Naive thymus-derived CD4-positive, alpha-beta T cell (primary cell): ENCODE results near the gene SFMBT2. TPM values are rescaled to one million over a fixed set of nuclear protein-coding genes. Genes with fewer than 3 reads are reported as not detected.

Experiments used
- ATAC-seq: fragments of 150-1000 bp; cut with Tn5 transposase; 2 replicates; pipeline ENCODE4 v1.10.0; 2021; ENCODE audit warnings: mild to moderate bottlenecking, moderate library complexity
- CTCF ChIA-PET: fragments of 350-600 bp; sonication (Branson Sonifier 250); formaldehyde crosslinking; loops from one replicate; lab custom pipeline; 2021; ENCODE audit warnings: antibody characterized with exemption; lab: Charles Lee
- POLR2A ChIA-PET: fragments of 350-600 bp; sonication (Branson Sonifier 250); formaldehyde crosslinking; loops from one replicate; lab custom pipeline; 2021; ENCODE audit warnings: antibody characterized with exemption, inconsistent platforms; lab: Charles Lee
- DNase-seq, 9 donors: peaks; one replicate each; pipeline versions ENCODE4 v3.0.0 to v3.0.0-alpha.2; 2020 to 2022; ENCODE audit warnings: mixed read lengths in 1 of 9
- H3K27ac ChIP-seq: one replicate; pipeline ENCODE4 v1.7.0; 2013; ENCODE audit warnings: mild to moderate bottlenecking, low read depth, low read length, moderate library complexity
- H3K27me3 ChIP-seq, 2 donors: one replicate each; pipeline ENCODE4 v1.7.0; 2013; ENCODE audit warnings: low read length in 2 of 2, mild to moderate bottlenecking in 2 of 2, moderate library complexity in 2 of 2; ENCODE audit not compliant: control insufficient read depth in 2 of 2, insufficient read depth in 2 of 2
- H3K36me3 ChIP-seq, 3 experiments: 1 replicate in 2 of 3; 2 replicates in 1 of 3; pipeline ENCODE4 v1.7.0; 2013; ENCODE audit warnings: low read length in 3 of 3, mild to moderate bottlenecking in 3 of 3, moderate library complexity in 1 of 3; ENCODE audit not compliant: insufficient read depth in 3 of 3, control insufficient read depth in 2 of 3
- H3K4me1 ChIP-seq, 2 donors: one replicate each; pipeline ENCODE4 v1.7.0; 2013; ENCODE audit warnings: low read length in 2 of 2, mild to moderate bottlenecking in 2 of 2, moderate library complexity in 1 of 2; ENCODE audit not compliant: control insufficient read depth in 2 of 2, insufficient read depth in 2 of 2
- H3K4me3 ChIP-seq: 2 replicates; pipeline ENCODE4 v1.7.0; 2013; ENCODE audit warnings: mild to moderate bottlenecking, low read length
- H3K9me3 ChIP-seq, 3 experiments: 1 replicate in 2 of 3; 2 replicates in 1 of 3; pipeline ENCODE4 v1.7.0; 2013; ENCODE audit warnings: low read length in 3 of 3; ENCODE audit not compliant: control insufficient read depth in 2 of 3
- H3K27ac Mint-ChIP-seq, 9 donors: one replicate each; pipeline ENCODE4 v1.8.0; 2020 to 2022; ENCODE audit warnings: mixed read lengths in 9 of 9, mild to moderate bottlenecking in 8 of 9, moderate library complexity in 5 of 9, inconsistent platforms in 2 of 9
- H3K27me3 Mint-ChIP-seq, 5 donors: one replicate each; pipeline ENCODE4 v1.8.0; 2021 to 2022; ENCODE audit warnings: mixed read lengths in 5 of 5, mild to moderate bottlenecking in 1 of 5
- H3K36me3 Mint-ChIP-seq, 5 donors: one replicate each; pipeline ENCODE4 v1.8.0; 2020 to 2022; ENCODE audit warnings: mixed read lengths in 5 of 5, mild to moderate bottlenecking in 3 of 5, inconsistent platforms in 1 of 5
- H3K4me1 Mint-ChIP-seq, 7 donors: one replicate each; pipeline ENCODE4 v1.8.0; 2020 to 2022; ENCODE audit warnings: mixed read lengths in 7 of 7, mild to moderate bottlenecking in 3 of 7, inconsistent platforms in 1 of 7
- H3K4me3 Mint-ChIP-seq, 10 donors: one replicate each; pipeline ENCODE4 v1.8.0; 2020 to 2022; ENCODE audit warnings: mild to moderate bottlenecking in 10 of 10, mixed read lengths in 10 of 10, moderate library complexity in 6 of 10, inconsistent platforms in 2 of 10
- H3K9me3 Mint-ChIP-seq, 11 donors: one replicate each; pipeline ENCODE4 v1.8.0; 2020 to 2022; ENCODE audit warnings: mixed read lengths in 11 of 11, mild to moderate bottlenecking in 4 of 11, inconsistent platforms in 1 of 11, moderate library complexity in 1 of 11
- intact Hi-C, 2 donors: fragments of 100-400 bp; cut with micrococcal nuclease; formaldehyde crosslinking; loops; one replicate each; pipeline ENCODE4 v1.15.1; 2023
- polyA plus RNA-seq, 2 donors: library from polyadenylated mRNA; unstranded; fragments of 300-500 nt; fragmentation: Illumina TruSeq; gene quantifications; one replicate each; pipeline ENCODE4 v1.2.3, GENCODE V29; 2021
- total RNA-seq, 6 experiments: library from RNA in 5 of 6; stranded (reverse) in 5 of 6; gene quantifications; 1 replicate in 5 of 6; 2 replicates in 1 of 6; pipeline ENCODE4 v1.2.3 and lab custom pipeline; 2021 to 2026

SFMBT2 gene
- total and polyA plus RNA-seq, 7 experiments from 2014 or later: 7.4 to 50.9 (median 39.2) TPM

DNA sequence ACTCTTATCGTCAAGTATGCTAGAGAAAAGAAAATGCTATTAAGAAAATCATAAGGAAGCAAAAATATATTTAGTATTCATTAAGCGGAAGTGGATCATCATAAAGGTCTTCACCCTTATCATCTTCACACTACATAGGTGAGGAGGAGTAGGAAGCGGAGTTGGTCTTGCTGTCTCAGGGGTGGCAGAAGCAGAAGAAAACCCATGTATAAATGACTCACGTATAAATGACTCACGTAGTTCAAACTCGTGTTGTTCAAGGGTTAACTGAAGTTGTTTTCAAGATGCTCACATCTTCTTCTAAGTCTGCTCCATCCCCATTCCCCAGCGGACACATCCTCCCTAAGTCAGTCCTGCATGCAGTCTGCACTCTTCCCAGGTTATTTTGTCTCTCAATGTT, 72.4 kb downstream of the SFMBT2 start:
- peaks cover 30 to 91% (median 75%) of the 10 kb centered on the region in 7 donors for H3K4me1 Mint-ChIP-seq
- H3K36me3 Mint-ChIP-seq: peaks cover 13 to 76% (median 44%) of the 10 kb centered on the region in 5 donors
- H3K27ac Mint-ChIP-seq: peak overlapping the region in 1 of 9 donors; percentile 29

DNA sequence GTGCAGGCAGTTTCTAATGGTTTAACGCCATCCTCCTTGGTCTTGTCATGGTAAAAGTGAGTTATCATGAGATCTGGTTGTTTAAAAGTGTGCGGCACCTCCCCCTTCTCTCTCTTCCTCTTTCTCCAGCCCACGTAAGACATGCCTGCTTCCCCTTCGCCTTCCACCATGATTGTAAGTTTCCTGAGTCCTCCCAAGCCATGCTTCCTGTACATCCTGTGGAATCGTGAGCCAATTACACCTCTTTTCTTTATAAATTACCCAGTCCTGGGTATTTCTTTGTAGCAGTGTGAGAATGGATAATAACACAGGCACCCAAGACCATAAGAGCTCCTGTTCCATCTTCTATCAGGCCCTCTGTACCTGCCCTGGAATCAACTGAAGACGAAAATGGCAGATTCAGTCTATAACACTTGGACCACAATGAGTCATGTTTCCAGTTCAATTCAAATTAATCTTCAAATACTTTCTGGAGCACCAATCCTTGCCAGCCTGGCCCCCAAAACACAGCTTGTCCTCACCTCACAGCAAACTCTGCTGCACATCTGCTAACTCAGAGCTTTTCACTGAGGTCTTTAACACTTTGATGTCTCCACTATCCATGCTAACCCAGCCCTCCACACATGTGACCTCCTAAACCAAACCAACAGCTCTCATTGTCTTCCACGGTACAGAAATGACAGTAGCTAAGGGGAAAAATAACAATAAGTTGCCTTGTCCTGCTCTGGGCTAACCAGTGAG, 73.2 kb downstream of the SFMBT2 start:
- ATAC-seq (peak; percentile 45), DNase-seq (no peak)
- Histone ChIP-seq H3K9me3 (no peaks in the 10 kb centered on the region), H3K27me3 (no peaks in the 10 kb centered on the region), H3K4me1 (no peaks in the 10 kb centered on the region), H3K36me3 (peaks cover 0 to 6% (median 4%) of the 10 kb centered on the region in 3 experiments), H3K4me3 (no peak overlapping the region), H3K27ac (no peak overlapping the region)
- peak overlapping the region in 4 of 9 donors; percentile 20 to 73 (median 46) for H3K27ac Mint-ChIP-seq
- POLR2A ChIA-PET: no interaction called here
- H3K27me3 Mint-ChIP-seq: no peaks in the 10 kb centered on the region
- CTCF ChIA-PET: no interaction called here
- H3K4me3 Mint-ChIP-seq: peak overlapping the region in 2 of 10 donors; percentile 10 to 33
- H3K9me3 Mint-ChIP-seq: peaks cover 0 to 5% (median 0%) of the 10 kb centered on the region in 11 donors
- intact Hi-C loops: loop anchor here in 1 of 2 donors (2.0 kb wide), 1 partner anchor 17 kb away; no protein-coding TSS in a partner anchor
- peaks cover 13 to 70% (median 36%) of the 10 kb centered on the region in 5 donors for H3K36me3 Mint-ChIP-seq
- peaks cover 32 to 89% (median 76%) of the 10 kb centered on the region in 7 donors for H3K4me1 Mint-ChIP-seq

More for the DNA sequence above, 72.4 kb downstream of the SFMBT2 start:
- Histone ChIP-seq H3K36me3 (peaks cover 0 to 6% (median 4%) of the 10 kb centered on the region in 3 experiments), H3K4me3 (no peak overlapping the region), H3K27me3 (no peaks in the 10 kb centered on the region), H3K9me3 (no peaks in the 10 kb centered on the region), H3K4me1 (no peaks in the 10 kb centered on the region), H3K27ac (no peak overlapping the region)
- Mint-ChIP-seq H3K27me3 (no peaks in the 10 kb centered on the region), H3K4me3 (peak overlapping the region in 1 of 10 donors; percentile 33), H3K9me3 (peaks cover 0 to 7% (median 0%) of the 10 kb centered on the region in 11 donors)
- ATAC-seq (no peak), DNase-seq (no peak)
- ChIA-PET POLR2A (no interaction called here), CTCF (no interaction called here)
- intact Hi-C loops: no loop called here

DNA sequence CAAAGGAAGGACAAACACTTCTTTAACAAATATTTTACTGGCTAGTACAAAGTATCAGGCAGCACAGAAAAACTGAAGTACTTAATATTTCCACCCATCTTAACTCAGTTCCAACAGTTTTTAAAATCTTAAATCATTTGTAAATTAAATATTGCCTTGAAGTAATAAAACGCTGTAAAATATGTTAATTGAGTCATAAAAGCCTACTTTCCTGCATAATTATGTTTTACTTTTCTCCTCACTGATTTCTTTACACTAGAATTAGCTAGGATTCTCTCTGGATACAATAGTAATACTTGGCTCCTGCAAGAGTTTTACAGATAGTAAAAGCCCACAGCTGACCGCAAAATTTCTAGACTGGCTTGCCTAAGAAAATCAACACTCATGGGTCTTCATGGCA, 74.9 kb downstream of the SFMBT2 start:
- Mint-ChIP-seq H3K36me3 (peaks cover 20 to 74% (median 42%) of the 10 kb centered on the region in 5 donors), H3K9me3 (peaks cover 0 to 6% (median 0%) of the 10 kb centered on the region in 11 donors), H3K27ac (peak overlapping the region in 3 of 9 donors; percentile 5 to 48 (median 29)), H3K27me3 (no peaks in the 10 kb centered on the region), H3K4me1 (peaks cover 29 to 91% (median 79%) of the 10 kb centered on the region in 7 donors), H3K4me3 (no peak overlapping the region)
- H3K36me3 ChIP-seq: peaks cover 0 to 6% (median 4%) of the 10 kb centered on the region in 3 experiments
- H3K27ac ChIP-seq: no peak overlapping the region
- CTCF ChIA-PET: no interaction called here
- no peak overlapping the region for H3K4me3 ChIP-seq
- H3K27me3 ChIP-seq: no peaks in the 10 kb centered on the region
- ATAC-seq: no peak
- POLR2A ChIA-PET: interaction anchor here (0.8 kb wide), 1 partner anchor 60 kb away, joined by 3 read pairs; no protein-coding TSS in a partner anchor
- intact Hi-C loops: loop anchor here in 1 of 2 donors (2.0 kb wide), 1 partner anchor 15 kb away; no protein-coding TSS in a partner anchor
- no peaks in the 10 kb centered on the region for H3K4me1 ChIP-seq
- no peak for DNase-seq
- no peaks in the 10 kb centered on the region for H3K9me3 ChIP-seq

DNA sequence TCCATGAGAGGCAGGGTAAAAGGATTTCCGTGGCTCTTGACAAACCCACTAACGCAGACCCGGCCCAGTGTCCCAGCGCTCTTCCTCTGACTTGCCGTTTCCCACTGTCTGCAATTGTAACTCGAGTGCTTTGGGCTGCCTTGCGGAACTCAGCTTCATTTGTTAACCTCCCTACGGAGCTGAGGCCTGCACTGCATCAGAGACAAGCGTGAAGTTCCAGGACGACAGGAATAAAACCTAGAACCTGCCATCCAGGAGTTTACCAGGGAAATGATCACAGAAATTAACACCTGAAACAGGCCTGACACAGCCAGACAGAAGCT, 76.2 kb downstream of the SFMBT2 start:
- H3K36me3 Mint-ChIP-seq: peaks cover 19 to 73% (median 49%) of the 10 kb centered on the region in 5 donors
- DNase-seq (no peak), ATAC-seq (no peak)
- peaks cover 0 to 9% (median 3%) of the 10 kb centered on the region in 3 experiments for H3K36me3 ChIP-seq
- H3K4me1 Mint-ChIP-seq: peaks cover 18 to 86% (median 69%) of the 10 kb centered on the region in 7 donors
- H3K4me3 ChIP-seq: no peak overlapping the region
- H3K27ac ChIP-seq: no peak overlapping the region
- no peaks in the 10 kb centered on the region for H3K27me3 ChIP-seq
- no peaks in the 10 kb centered on the region for H3K27me3 Mint-ChIP-seq
- POLR2A ChIA-PET: no interaction called here
- no peak overlapping the region for H3K4me3 Mint-ChIP-seq
- intact Hi-C loops: no loop called here
- H3K9me3 ChIP-seq: no peaks in the 10 kb centered on the region
- H3K4me1 ChIP-seq: no peaks in the 10 kb centered on the region
- H3K9me3 Mint-ChIP-seq: peaks cover 0 to 20% (median 2%) of the 10 kb centered on the region in 11 donors
- CTCF ChIA-PET: interaction anchor here (0.6 kb wide), 1 partner anchor 1209 kb away, joined by 3 read pairs; no protein-coding TSS in a partner anchor
- peak overlapping the region in 2 of 9 donors; percentile 5 to 13 for H3K27ac Mint-ChIP-seq

DNA sequence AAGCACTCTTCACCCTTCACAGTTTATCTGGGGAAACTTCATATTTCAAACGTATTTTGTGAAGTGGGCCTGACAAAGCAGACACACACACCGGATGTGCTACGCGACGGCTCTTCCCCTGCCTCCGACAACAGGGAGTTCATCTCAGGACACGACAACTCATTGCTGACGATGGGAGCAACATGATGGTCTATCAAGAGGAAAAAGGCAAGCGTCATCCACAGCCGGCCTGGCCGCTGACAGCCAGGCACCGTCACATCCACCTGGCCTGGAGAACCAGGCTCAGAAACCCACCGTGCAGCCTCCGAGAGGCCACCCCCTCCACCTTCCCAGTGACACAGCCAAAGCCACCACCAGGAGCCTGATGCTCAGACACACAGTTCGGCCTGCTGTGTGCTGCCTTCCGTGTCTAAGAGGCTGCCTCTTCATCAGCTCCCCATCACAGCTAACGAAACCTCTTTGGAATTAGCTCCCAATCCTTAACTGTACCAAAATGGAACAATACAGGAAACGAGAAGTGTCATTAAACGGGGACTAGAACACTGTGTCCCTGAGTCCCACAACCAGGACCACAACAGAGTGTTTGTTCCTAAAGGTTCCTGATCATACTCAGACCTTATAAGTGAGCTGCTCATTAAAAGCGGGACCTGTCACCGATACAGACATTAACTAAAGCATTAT, 76.7 kb downstream of the SFMBT2 start:
- H3K36me3 Mint-ChIP-seq: peaks cover 20 to 74% (median 51%) of the 10 kb centered on the region in 5 donors
- ATAC-seq: no peak
- Histone ChIP-seq H3K4me3 (no peak overlapping the region), H3K4me1 (no peaks in the 10 kb centered on the region), H3K27ac (no peak overlapping the region), H3K9me3 (peaks cover 0 to 4% (median 0%) of the 10 kb centered on the region in 3 experiments), H3K27me3 (no peaks in the 10 kb centered on the region), H3K36me3 (peaks cover 0 to 12% (median 0%) of the 10 kb centered on the region in 3 experiments)
- ChIA-PET CTCF (interaction anchor here (0.6 kb wide), 1 partner anchor 1209 kb away, joined by 3 read pairs; no protein-coding TSS in a partner anchor), POLR2A (no interaction called here)
- no peak for DNase-seq
- intact Hi-C loops: no loop called here
- no peaks in the 10 kb centered on the region for H3K27me3 Mint-ChIP-seq
- peaks cover 0 to 25% (median 3%) of the 10 kb centered on the region in 11 donors for H3K9me3 Mint-ChIP-seq
- H3K4me1 Mint-ChIP-seq: peaks cover 18 to 83% (median 65%) of the 10 kb centered on the region in 7 donors
- peak overlapping the region in 2 of 9 donors; percentile 34 to 60 for H3K27ac Mint-ChIP-seq
- H3K4me3 Mint-ChIP-seq: no peak overlapping the region

DNA sequence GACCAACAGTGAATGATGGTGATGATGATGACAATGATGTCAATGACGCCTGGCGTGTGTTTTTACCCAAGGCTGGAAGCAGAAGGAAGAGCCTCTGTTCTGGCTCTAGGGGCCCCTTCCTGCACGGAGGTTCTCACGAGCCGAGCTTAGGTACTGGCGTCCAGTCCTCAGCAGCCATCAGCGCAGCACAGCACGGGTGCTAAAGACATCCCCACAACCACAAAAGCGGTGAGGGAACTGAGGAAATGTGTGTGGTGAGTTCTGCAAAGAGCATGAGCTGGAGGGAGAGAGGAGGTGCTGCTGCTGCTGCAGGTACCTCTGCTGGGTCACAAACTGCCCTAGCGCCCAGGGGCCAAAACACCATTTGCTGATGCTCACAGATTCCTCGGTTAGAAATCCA, 81.6 kb downstream of the SFMBT2 start:
- Histone ChIP-seq H3K4me3 (no peak overlapping the region), H3K27me3 (no peaks in the 10 kb centered on the region), H3K9me3 (peaks cover 3 to 18% (median 5%) of the 10 kb centered on the region in 3 experiments), H3K36me3 (peaks cover 0 to 14% (median 0%) of the 10 kb centered on the region in 3 experiments), H3K4me1 (no peaks in the 10 kb centered on the region), H3K27ac (no peak overlapping the region)
- DNase-seq (no peak), ATAC-seq (no peak)
- ChIA-PET POLR2A (no interaction called here), CTCF (interaction anchor here (0.6 kb wide), 1 partner anchor 884 kb away, joined by 4 read pairs; no protein-coding TSS in a partner anchor)
- Mint-ChIP-seq H3K27me3 (no peaks in the 10 kb centered on the region), H3K36me3 (peaks cover 23 to 77% (median 61%) of the 10 kb centered on the region in 5 donors), H3K27ac (no peak overlapping the region), H3K4me3 (peak overlapping the region in 1 of 10 donors; percentile 3), H3K9me3 (peaks cover 3 to 70% (median 27%) of the 10 kb centered on the region in 11 donors), H3K4me1 (peaks cover 4 to 45% (median 29%) of the 10 kb centered on the region in 7 donors)
- intact Hi-C loops: no loop called here
